Spinal cord (tissue), 10 donors: ENCODE results near the gene ALG5. TPM values are rescaled to one million over a fixed set of nuclear protein-coding genes. Genes with fewer than 3 reads are reported as not detected.

Experiments used
- DNase-seq, 6 donors: peaks; one replicate each; pipeline versions ENCODE4 v3.0.0 to v3.0.0-alpha.2; 2013 to 2015; ENCODE audit warnings: low spot score in 6 of 6, low read depth in 4 of 6
- H3K27ac ChIP-seq: one replicate; pipeline ENCODE4 v1.5.1; 2013; ENCODE audit warnings: low read depth, low read length, control low read depth
- H3K27me3 ChIP-seq: one replicate; pipeline ENCODE4 v1.6.1; 2013; ENCODE audit warnings: low read length; ENCODE audit not compliant: control insufficient read depth, insufficient read depth
- H3K36me3 ChIP-seq: one replicate; pipeline ENCODE4 v1.6.1; 2013; ENCODE audit warnings: low read length; ENCODE audit not compliant: control insufficient read depth, insufficient read depth
- H3K4me1 ChIP-seq: one replicate; pipeline ENCODE4 v1.6.1; 2013; ENCODE audit warnings: low read length; ENCODE audit not compliant: control insufficient read depth, insufficient read depth
- H3K4me3 ChIP-seq: one replicate; pipeline ENCODE4 v1.5.1; 2013; ENCODE audit warnings: low read depth, low read length, control low read depth
- H3K9me3 ChIP-seq: one replicate; pipeline ENCODE4 v1.6.1; 2013; ENCODE audit warnings: low read length; ENCODE audit not compliant: control insufficient read depth, insufficient read depth
- WGBS: methylation state at CpG from one replicate; pipeline ENCODE4 v1.1.5; 2013; ENCODE audit warnings: missing lambda C conversion rate; ENCODE audit not compliant: insufficient coverage; 5-methylcytosine and 5-hydroxymethylcytosine counted together
- polyA plus RNA-seq, 2 donors: library from polyadenylated mRNA; unstranded; fragments of 120-200 nt; gene quantifications; one replicate each; pipeline ENCODE4 v1.2.1, GENCODE V29; 2013; ENCODE audit not compliant: insufficient read length in 2 of 2
- total RNA-seq, 2 donors: library from RNA; depleted of rRNA in 1 of 2; stranded (reverse); fragments of 120-200 nt in 1 of 2; fragments of >200 nt in 1 of 2; gene quantifications; one replicate each; pipeline versions ENCODE4 v1.2.3 to v1.2.4, GENCODE V29; 2013 to 2014
- donor health status: healthy.

Gene ALG5
- total and polyA plus RNA-seq, 4 donors, result 31.7 to 42.8 (median 37.5) TPM

- H3K27me3 ChIP-seq, result no peaks in the 10 kb centered on the region
- H3K4me3 ChIP-seq, result no peak overlapping the region
- H3K4me1 ChIP-seq, result peaks cover 5% of the 10 kb centered on the region
- H3K36me3 ChIP-seq, result no peaks in the 10 kb centered on the region
- no peak for DNase-seq
- H3K27ac ChIP-seq, result no peak overlapping the region
- no peaks in the 10 kb centered on the region for H3K9me3 ChIP-seq
These were observed 86.8 kb downstream of the ALG5 start for GRCh38 chr13:36912369-36912768.

GRCh38 chr13:36910545-36910944 is 88.6 kb downstream of the ALG5 start:
- 100% methylated on average over 1 of the region's 1 CpG for WGBS
- H3K4me3 ChIP-seq, result no peak overlapping the region
- H3K27ac ChIP-seq, result no peak overlapping the region
- H3K4me1 ChIP-seq, result no peaks in the 10 kb centered on the region
- H3K36me3 ChIP-seq, result no peaks in the 10 kb centered on the region
- no peaks in the 10 kb centered on the region for H3K27me3 ChIP-seq
- no peaks in the 10 kb centered on the region for H3K9me3 ChIP-seq
- no peak for DNase-seq

DNA sequence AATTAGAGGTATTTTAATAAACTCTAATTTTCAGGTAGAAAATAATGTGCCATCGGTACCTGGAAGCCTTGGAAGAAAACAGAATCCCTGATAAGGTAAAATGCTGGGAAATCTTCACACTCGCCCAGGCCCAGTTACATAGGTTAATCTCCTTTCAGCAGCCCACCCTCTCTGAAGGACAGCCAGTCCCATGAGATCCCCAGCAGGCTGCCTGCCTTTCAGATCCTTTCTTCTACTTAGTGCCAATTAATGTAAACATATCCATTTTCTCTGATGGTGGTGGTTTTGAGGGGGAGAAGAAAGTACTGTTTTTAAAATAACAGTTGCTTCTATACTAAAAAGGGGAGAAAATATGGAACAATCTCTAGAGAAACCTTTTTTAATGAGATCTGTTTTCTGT is 91.3 kb downstream of the ALG5 start:
- no peak overlapping the region for H3K4me3 ChIP-seq
- H3K9me3 ChIP-seq, result peaks cover 2% of the 10 kb centered on the region
- DNase-seq, result no peak
- H3K27ac ChIP-seq, result no peak overlapping the region
- H3K36me3 ChIP-seq, result no peaks in the 10 kb centered on the region
- WGBS, result 86% methylated on average over 1 of the region's 2 CpGs
- H3K4me1 ChIP-seq, result no peaks in the 10 kb centered on the region
- no peaks in the 10 kb centered on the region for H3K27me3 ChIP-seq

- Histone ChIP-seq H3K27ac (no peak overlapping the region), H3K4me1 (no peaks in the 10 kb centered on the region), H3K4me3 (no peak overlapping the region), H3K9me3 (peaks cover 2% of the 10 kb centered on the region), H3K27me3 (no peaks in the 10 kb centered on the region), H3K36me3 (no peaks in the 10 kb centered on the region)
- WGBS, result 100% methylated on average over 4 of the region's 4 CpGs
- DNase-seq, result no peak
These were observed 91.9 kb downstream of the ALG5 start for GRCh38 chr13:36907266-36907665.

DNA sequence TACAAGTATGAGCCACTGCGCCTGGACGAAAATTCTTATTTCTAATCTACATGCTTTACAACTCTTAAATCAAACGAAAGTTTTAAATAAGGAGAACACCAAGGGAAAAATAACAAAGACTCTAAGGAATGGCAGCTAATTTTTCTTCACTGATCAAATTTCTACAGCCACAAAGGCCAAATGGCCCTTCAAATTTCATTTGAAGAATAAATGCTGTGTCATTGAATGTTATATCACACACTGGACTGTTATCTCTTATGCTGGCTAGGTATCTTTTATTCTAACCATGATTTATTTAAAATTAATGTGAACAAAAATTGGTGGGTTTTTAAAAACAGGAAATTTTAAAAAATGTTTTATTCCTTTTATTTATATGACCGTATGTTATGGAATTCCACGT is 93.2 kb downstream of the ALG5 start:
- Histone ChIP-seq H3K27me3 (no peaks in the 10 kb centered on the region), H3K4me3 (no peak overlapping the region), H3K27ac (no peak overlapping the region), H3K9me3 (peaks cover 3% of the 10 kb centered on the region), H3K36me3 (no peaks in the 10 kb centered on the region), H3K4me1 (no peaks in the 10 kb centered on the region)
- DNase-seq, result no peak
- no CpG with 5 or more reads among the region's 5 CpGs for WGBS

DNA sequence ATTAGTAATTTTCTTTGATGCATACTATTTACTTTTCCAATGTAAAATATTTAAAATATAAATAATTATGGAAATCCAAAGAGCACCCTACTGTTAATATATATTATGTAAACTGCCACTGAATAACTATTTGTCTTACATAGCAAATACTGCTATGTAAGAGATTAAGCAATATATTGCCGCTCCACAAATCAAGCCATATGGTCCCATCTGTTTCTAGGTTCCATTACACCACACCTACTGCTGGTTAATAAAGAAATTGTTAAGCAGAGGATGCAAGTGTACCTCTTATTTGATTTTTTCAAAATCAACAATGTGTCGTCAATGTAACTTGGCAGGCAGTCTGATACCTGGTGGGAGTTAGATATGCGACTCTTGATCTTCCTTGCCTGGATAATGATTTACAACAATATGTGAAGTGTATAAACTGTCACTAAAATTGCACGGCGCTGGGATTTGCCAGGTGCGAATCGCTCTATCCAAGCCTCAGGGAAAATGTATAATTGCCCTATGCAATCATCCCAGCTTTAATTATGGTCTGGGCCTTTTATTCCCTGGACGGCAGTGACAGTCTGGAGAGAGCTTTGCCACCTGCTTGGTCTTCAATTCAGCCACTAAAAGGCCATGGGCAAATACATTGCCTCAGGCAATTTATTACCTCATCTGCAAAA is 95.1 kb downstream of the ALG5 start:
- 56% methylated on average over 6 of the region's 8 CpGs for WGBS
- Histone ChIP-seq H3K4me1 (no peaks in the 10 kb centered on the region), H3K9me3 (peaks cover 8% of the 10 kb centered on the region), H3K4me3 (no peak overlapping the region), H3K27ac (no peak overlapping the region), H3K36me3 (no peaks in the 10 kb centered on the region), H3K27me3 (no peaks in the 10 kb centered on the region)
- peak in 2 of 6 donors; percentile 50 to 80 for DNase-seq

Other genes with a start within 250 kb of the ALG5 start
- 10 to 100 TPM in 1 of 2 donors, 1 to 10 TPM in 1; 4.7 to 12.5 TPM for gene RFXAP, start 180.1 kb downstream of the ALG5 start, total RNA-seq
- 10 to 100 TPM; 15.0 to 19.7 TPM for gene RFXAP, start 180.1 kb downstream of the ALG5 start, polyA plus RNA-seq
- 10 to 100 TPM; 20.5 to 47.4 TPM for gene SMAD9, start 79.1 kb downstream of the ALG5 start, total RNA-seq
- gene SMAD9, start 79.1 kb downstream of the ALG5 start, polyA plus RNA-seq, result 10 to 100 TPM; 26.9 to 45.0 TPM
- gene EXOSC8, start 1.4 kb upstream of the ALG5 start, total RNA-seq, result 10 to 100 TPM; 34.5 to 42.3 TPM
- 10 to 100 TPM; 55.8 to 58.0 TPM for gene EXOSC8, start 1.4 kb upstream of the ALG5 start, polyA plus RNA-seq
- 10 to 100 TPM; 44.3 to 73.9 TPM for gene SUPT20H, start 60.3 kb upstream of the ALG5 start, total RNA-seq
- 10 to 100 TPM; 66.2 to 71.8 TPM for gene SUPT20H, start 60.3 kb upstream of the ALG5 start, polyA plus RNA-seq
- not detected for gene CSNK1A1L, start 106.3 kb upstream of the ALG5 start, total RNA-seq
- under 1 TPM; 0.06 to 0.22 TPM for gene CSNK1A1L, start 106.3 kb upstream of the ALG5 start, polyA plus RNA-seq